Common myeloid progenitor, CD34-positive (primary cell): ENCODE data around the gene WDR59.

Experiments
- CTCF ChIA-PET: fragments of 350-600 bp; sonication (Branson Sonifier 250); formaldehyde crosslinking; loops from one replicate; lab custom pipeline; 2021; ENCODE audit warnings: antibody characterized with exemption; lab: Charles Lee
- POLR2A ChIA-PET: fragments of 350-600 bp; sonication (Branson Sonifier 250); formaldehyde crosslinking; loops from one replicate; lab custom pipeline; 2021; ENCODE audit warnings: antibody characterized with exemption; lab: Charles Lee
- DNase-seq, 3 donors: peaks; one replicate each; pipeline versions ENCODE4 v3.0.0 to v3.0.0-alpha.2; 2013
- H3K27ac ChIP-seq, 2 experiments: 1 replicate in 1 of 2; 2 replicates in 1 of 2; pipeline ENCODE4 v1.7.0; 2013; ENCODE audit warnings: inconsistent platforms in 2 of 2, low read length in 2 of 2, mild to moderate bottlenecking in 2 of 2, low read depth in 1 of 2, moderate library complexity in 1 of 2; ENCODE audit not compliant: severe bottlenecking in 2 of 2, insufficient read depth in 1 of 2, poor library complexity in 1 of 2
- H3K27me3 ChIP-seq, 5 experiments: replicated peaks in 2 of 5; 1 replicate in 3 of 5; 2 replicates in 2 of 5; pipeline versions ENCODE4 v1.6.1 to v1.7.0; 2013; ENCODE audit warnings: low read length in 4 of 5, mild to moderate bottlenecking in 2 of 5, moderate library complexity in 2 of 5, inconsistent platforms in 1 of 5; ENCODE audit not compliant: insufficient read depth in 5 of 5, control insufficient read depth in 4 of 5
- H3K36me3 ChIP-seq, 4 experiments: 1 replicate in 2 of 4; 2 replicates in 2 of 4; pipeline versions ENCODE4 v1.6.1 to v1.7.0; 2013; ENCODE audit warnings: low read length in 3 of 4, control low read depth in 1 of 4, mild to moderate bottlenecking in 1 of 4; ENCODE audit not compliant: control insufficient read depth in 4 of 4, insufficient read depth in 4 of 4
- H3K4me1 ChIP-seq, 4 experiments: 1 replicate in 3 of 4; 2 replicates in 1 of 4; pipeline versions ENCODE4 v1.6.1 to v1.7.1; 2013; ENCODE audit warnings: low read length in 3 of 4, mild to moderate bottlenecking in 3 of 4, control low read depth in 1 of 4, inconsistent platforms in 1 of 4, moderate library complexity in 1 of 4; ENCODE audit not compliant: control insufficient read depth in 4 of 4, insufficient read depth in 4 of 4; ENCODE audit errors: control extremely low read depth in 1 of 4
- H3K4me3 ChIP-seq, 7 experiments: 1 replicate in 4 of 7; 2 replicates in 3 of 7; pipeline versions ENCODE4 v1.5.1 to v1.7.0; 2013; ENCODE audit warnings: mild to moderate bottlenecking in 7 of 7, low read length in 6 of 7, moderate library complexity in 6 of 7, inconsistent platforms in 2 of 7, low read depth in 2 of 7, control low read depth in 1 of 7; ENCODE audit not compliant: insufficient read depth in 4 of 7, control insufficient read depth in 1 of 7; ENCODE audit errors: extremely low read depth in 1 of 7
- H3K9me3 ChIP-seq, 5 experiments: 1 replicate in 4 of 5; 2 replicates in 1 of 5; pipeline versions ENCODE4 v1.6.1 to v1.7.1; 2013; ENCODE audit warnings: low read length in 4 of 5, mild to moderate bottlenecking in 2 of 5, inconsistent platforms in 1 of 5, low read depth in 1 of 5, moderate library complexity in 1 of 5; ENCODE audit not compliant: control insufficient read depth in 4 of 5, insufficient read depth in 2 of 5; ENCODE audit errors: control extremely low read depth in 1 of 5
- WGBS: methylation state at CpG from one replicate; pipeline ENCODE4 v1.1.5; 2013; ENCODE audit not compliant: insufficient coverage; 5-methylcytosine and 5-hydroxymethylcytosine counted together

The WDR59 gene

DNA sequence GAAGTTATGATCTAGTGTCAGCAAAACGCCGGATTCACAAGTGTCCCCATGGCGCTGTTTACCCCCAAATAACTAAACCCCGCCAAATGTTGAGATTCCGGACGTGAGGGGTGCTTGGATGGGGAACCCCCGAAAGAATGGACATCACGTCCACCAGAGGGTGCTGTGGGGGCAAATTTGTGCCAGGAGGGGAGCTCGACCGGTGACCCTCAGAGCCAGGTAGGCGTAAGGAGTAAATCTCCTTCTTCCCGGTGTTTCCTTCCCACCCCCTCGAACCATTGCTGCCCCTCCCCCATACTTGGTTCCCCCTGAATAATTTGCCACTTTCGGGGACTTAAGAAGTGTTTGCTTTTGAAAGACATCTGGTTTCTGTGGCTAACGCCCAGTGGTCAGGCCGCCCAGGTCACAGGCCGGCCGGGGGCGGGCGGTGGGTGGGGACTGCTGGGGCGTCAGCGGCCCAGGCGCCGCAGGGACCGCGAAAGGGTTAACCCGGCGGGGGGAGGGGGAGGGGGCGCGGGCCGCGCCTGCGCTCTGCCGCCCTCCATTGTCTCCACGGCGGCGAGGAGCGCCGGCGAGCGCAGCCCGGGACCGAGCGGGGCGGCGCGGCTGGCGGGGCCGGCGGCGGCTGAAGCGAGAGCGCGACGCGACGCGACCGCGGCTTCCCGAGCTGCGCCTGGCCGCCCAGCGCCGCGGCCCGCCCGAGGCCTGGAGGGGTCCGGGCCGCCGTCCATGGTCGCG is 13.7 kb upstream of the WDR59 start, which contains the start of gene ZNRF1:
Gene ZNRF1 (plus strand): TSS at position 544 of the 738 bp plus-strand sequence. CDS start 648 bp downstream, outside the sequence.
- Histone ChIP-seq H3K9me3 (no peaks in the 10 kb centered on the region), H3K4me1 (peaks cover 19 to 53% (median 32%) of the 10 kb centered on the region in 4 experiments), H3K27ac (peak within 1 kb of the TSS; percentile 57 to 85), H3K27me3 (no peaks in the 10 kb centered on the region), H3K36me3 (peaks cover 0 to 25% (median 7%) of the 10 kb centered on the region in 4 experiments), H3K4me3 (peak within 1 kb of the TSS; percentile 86 to 100 (median 93))
- 0% methylated on average over 53 of the region's 73 CpGs for WGBS
- POLR2A ChIA-PET, result interaction anchor here (0.6 to 1.8 kb wide), 8 partner anchors 13 to 112 kb away, joined by 3 to 27 read pairs (median 4); partner anchors contain the start of gene WDR59
- CTCF ChIA-PET, result interaction anchor here (0.7 to 6.7 kb wide), 27 partner anchors 8 to 131 kb away, joined by 3 to 105 read pairs (median 5); partner anchors contain the start of gene WDR59
- DNase-seq, result peak; percentile 91 to 95 (median 94)

- no CpG with 5 or more reads among the region's 8 CpGs for WGBS
Measured at GRCh38 chr16:74997042-74997491, 12.1 kb upstream of the WDR59 start.

GRCh38 chr16:74995986-74996385 is 11.1 kb upstream of the WDR59 start:
- no peak overlapping the region for H3K27ac ChIP-seq
- H3K9me3 ChIP-seq, result no peaks in the 10 kb centered on the region
- POLR2A ChIA-PET, result interaction anchor here (0.6 to 1.2 kb wide), 3 partner anchors 95 to 136 kb away, joined by 3 read pairs; no protein-coding TSS in a partner anchor
- CTCF ChIA-PET, result interaction anchor here (0.7 to 6.7 kb wide), 5 partner anchors 8 to 515 kb away, joined by 4 to 105 read pairs (median 9); no protein-coding TSS in a partner anchor
- H3K36me3 ChIP-seq, result peaks cover 0 to 7% (median 0%) of the 10 kb centered on the region in 4 experiments
- H3K27me3 ChIP-seq, result no peaks in the 10 kb centered on the region
- no CpG with 5 or more reads among the region's 1 CpG for WGBS
- H3K4me1 ChIP-seq, result peaks cover 11 to 43% (median 21%) of the 10 kb centered on the region in 4 experiments
- H3K4me3 ChIP-seq, result no peak overlapping the region
- no peak for DNase-seq

More at GRCh38 chr16:74997042-74997491, 12.1 kb upstream of the WDR59 start:
- Histone ChIP-seq H3K9me3 (no peaks in the 10 kb centered on the region), H3K27ac (no peak overlapping the region), H3K36me3 (peaks cover 0 to 11% (median 0%) of the 10 kb centered on the region in 4 experiments), H3K4me3 (no peak overlapping the region), H3K4me1 (peaks cover 10 to 45% (median 21%) of the 10 kb centered on the region in 4 experiments), H3K27me3 (no peaks in the 10 kb centered on the region)
- CTCF ChIA-PET, result interaction anchor here (1.3 to 6.7 kb wide), 7 partner anchors 9 to 113 kb away, joined by 3 to 105 read pairs (median 9); partner anchors contain the start of gene WDR59
- DNase-seq, result no peak
- POLR2A ChIA-PET, result interaction anchor here (0.6 to 1.8 kb wide), 4 partner anchors 12 to 114 kb away, joined by 3 to 27 read pairs (median 3); partner anchors contain the start of gene WDR59

- H3K36me3 ChIP-seq, result no peaks in the 10 kb centered on the region
- peaks cover 5 to 20% (median 13%) of the 10 kb centered on the region in 4 experiments for H3K4me1 ChIP-seq
- DNase-seq, result peak; percentile 40 to 64 (median 44)
- 38% methylated on average over 9 of the region's 13 CpGs for WGBS
- no peaks in the 10 kb centered on the region for H3K27me3 ChIP-seq
- H3K27ac ChIP-seq, result peak overlapping the region in 1 of 2 experiments; percentile 55
- ChIA-PET POLR2A (interaction anchor here (0.5 to 1.2 kb wide), 2 partner anchors 10 to 291 kb away, joined by 4 to 5 read pairs; partner anchors contain the start of gene MLKL), CTCF (interaction anchor here (0.9 to 2.2 kb wide), 5 partner anchors 20 to 120 kb away, joined by 3 to 19 read pairs (median 3); no protein-coding TSS in a partner anchor)
- H3K9me3 ChIP-seq, result no peaks in the 10 kb centered on the region
- H3K4me3 ChIP-seq, result peak overlapping the region in 3 of 7 experiments; percentile 27 to 52 (median 38)
Measured at GRCh38 chr16:74991593-74992403, 6.9 kb upstream of the WDR59 start.

GRCh38 chr16:74991268-74991592 is 6.3 kb upstream of the WDR59 start:
- Histone ChIP-seq H3K36me3 (no peaks in the 10 kb centered on the region), H3K27ac (peak overlapping the region in 1 of 2 experiments; percentile 55), H3K9me3 (no peaks in the 10 kb centered on the region), H3K4me3 (peak overlapping the region in 1 of 7 experiments; percentile 33), H3K27me3 (no peaks in the 10 kb centered on the region), H3K4me1 (peaks cover 5 to 17% (median 12%) of the 10 kb centered on the region in 4 experiments)
- ChIA-PET CTCF (interaction anchor here (0.9 kb wide), 1 partner anchor 52 kb away, joined by 3 read pairs; no protein-coding TSS in a partner anchor), POLR2A (no interaction called here)
- WGBS, result 100% methylated on average over 5 of the region's 5 CpGs
- no peak for DNase-seq

DNA sequence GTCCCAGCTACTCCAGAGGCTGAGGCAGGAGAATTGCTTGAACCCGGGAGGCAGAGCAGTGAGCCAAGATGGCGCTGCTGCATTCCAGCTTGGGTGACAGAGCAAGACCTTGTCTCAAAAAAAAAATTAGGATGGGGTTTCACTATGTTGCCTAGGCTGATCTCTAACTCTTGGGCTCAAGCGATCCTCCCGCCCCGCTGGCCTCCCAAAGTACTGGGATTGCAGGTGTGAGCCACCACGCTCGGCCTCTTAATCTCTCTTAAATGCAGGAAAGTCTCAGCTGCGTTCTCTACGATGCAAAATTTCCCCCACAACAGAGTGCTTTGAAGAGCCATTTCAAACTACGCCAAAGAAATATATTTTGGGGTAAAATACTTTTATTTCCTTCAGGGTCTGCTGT is 5.9 kb upstream of the WDR59 start:
- H3K4me3 ChIP-seq, result no peak overlapping the region
- H3K4me1 ChIP-seq, result peaks cover 5 to 17% (median 12%) of the 10 kb centered on the region in 4 experiments
- no peak overlapping the region for H3K27ac ChIP-seq
- ChIA-PET POLR2A (no interaction called here), CTCF (no interaction called here)
- H3K27me3 ChIP-seq, result no peaks in the 10 kb centered on the region
- WGBS, result 96% methylated on average over 8 of the region's 10 CpGs
- no peaks in the 10 kb centered on the region for H3K9me3 ChIP-seq
- no peak for DNase-seq
- no peaks in the 10 kb centered on the region for H3K36me3 ChIP-seq
